Kasumi-1 (cell line): ENCODE data around the gene HOXA3.

Experiments used
- DNase-seq, 2 experiments: peaks; one replicate each; lab custom pipeline; 2025; lab: John Stamatoyannopoulos, UW

The HOXA3 gene

DNA sequence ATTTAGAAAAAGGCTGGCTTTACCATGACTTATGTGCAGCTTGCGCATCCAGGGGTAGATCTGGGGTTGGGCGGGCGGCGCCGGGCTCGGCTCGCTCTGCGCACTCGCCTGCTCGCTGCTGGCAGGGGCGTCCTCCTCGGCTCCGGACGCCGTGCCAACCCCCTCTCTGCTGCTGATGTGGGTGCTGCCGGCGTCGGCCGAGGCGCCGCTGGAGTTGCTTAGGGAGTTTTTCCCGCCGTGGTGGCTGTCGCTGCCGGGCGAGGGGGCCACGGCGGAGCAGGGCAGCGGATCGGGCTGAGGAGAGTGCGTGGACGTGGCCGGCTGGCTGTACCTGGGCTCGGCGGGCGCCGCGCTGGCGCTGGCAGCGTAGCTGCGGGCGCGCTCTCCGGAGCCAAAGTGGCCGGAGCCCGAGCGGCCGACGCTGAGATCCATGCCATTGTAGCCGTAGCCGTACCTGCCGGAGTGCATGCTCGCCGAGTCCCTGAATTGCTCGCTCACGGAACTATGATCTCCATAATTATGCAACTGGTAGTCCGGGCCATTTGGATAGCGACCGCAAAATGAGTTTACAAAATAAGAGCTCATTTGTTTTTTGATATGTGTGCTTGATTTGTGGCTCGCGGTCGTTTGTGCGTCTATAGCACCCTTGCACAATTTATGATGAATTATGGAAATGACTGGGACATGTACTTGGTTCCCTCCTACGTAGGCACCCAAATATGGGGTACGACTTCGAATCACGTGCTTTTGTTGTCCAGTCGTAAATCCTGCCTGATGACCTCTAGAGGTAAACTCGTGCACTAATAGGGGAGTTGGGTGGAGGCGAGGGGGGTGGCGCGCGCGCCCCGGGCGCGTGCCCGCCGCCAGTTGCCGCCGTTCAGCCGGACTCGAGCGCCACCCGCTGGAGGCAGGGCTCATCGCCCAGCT lies 9.1 kb downstream of the HOXA3 start, which contains the start of gene HOXA5:
HOXA5 (minus strand) TSS at position 659 of the 927 bp plus-strand sequence; CDS start at position 585, 74 bp downstream.
- DNase-seq, result peak; percentile 100

DNA sequence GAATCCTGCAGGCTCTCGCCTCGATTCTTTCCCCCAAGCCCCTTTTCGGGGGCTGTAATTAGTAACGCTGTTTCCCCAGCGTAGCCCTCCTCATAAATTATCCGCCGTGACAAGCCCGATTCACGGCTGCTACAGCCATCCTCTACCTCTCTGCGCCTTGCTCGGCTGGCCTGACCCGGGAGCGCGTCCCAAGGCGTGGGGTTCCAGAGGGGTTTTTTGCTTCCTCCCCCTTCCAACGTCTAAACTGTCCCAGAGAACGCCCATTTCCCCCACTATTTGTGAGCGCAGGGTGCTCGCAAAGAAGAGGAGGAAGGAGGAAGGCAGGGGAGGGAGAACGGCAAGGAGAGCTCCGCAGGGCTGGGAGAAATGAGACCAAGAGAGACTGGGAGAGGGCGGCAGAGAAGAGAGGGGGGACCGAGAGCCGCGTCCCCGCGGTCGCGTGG lies 9.8 kb downstream of the HOXA3 start:
- DNase-seq, result peak; percentile 67 to 71

DNA sequence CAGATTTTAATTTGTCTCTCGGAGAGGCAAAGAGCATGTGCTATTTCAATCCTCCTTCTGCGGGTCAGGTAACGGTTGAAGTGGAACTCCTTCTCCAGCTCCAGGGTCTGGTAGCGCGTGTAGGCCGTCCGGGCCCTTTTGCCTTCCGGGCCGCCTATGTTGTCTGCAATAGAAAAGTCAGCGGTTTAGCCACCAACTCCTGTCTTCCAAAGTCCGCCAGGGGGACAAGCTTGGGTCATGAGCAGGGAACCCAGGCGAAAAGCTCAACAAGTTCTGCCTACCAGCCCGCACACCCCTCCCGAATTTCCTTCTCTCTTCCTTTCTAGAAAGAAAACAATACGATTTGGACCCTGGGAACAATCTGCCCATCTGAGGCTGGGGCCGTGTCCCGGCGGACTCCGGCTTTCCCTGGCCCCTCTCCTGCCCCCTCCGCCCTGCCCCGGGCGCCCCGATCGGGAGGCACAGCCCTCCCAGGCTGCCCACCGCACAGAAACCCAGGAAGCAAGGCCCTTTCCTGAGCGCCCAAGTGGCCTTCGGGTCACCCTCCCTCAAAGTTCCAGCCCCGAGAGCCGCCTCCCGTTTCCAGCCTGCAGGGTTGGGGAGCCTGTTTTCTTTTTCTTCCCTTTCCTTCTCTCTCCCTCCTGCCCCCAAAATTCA lies 10.3 kb downstream of the HOXA3 start:
- DNase-seq, result peak; percentile 90 to 91

DNA sequence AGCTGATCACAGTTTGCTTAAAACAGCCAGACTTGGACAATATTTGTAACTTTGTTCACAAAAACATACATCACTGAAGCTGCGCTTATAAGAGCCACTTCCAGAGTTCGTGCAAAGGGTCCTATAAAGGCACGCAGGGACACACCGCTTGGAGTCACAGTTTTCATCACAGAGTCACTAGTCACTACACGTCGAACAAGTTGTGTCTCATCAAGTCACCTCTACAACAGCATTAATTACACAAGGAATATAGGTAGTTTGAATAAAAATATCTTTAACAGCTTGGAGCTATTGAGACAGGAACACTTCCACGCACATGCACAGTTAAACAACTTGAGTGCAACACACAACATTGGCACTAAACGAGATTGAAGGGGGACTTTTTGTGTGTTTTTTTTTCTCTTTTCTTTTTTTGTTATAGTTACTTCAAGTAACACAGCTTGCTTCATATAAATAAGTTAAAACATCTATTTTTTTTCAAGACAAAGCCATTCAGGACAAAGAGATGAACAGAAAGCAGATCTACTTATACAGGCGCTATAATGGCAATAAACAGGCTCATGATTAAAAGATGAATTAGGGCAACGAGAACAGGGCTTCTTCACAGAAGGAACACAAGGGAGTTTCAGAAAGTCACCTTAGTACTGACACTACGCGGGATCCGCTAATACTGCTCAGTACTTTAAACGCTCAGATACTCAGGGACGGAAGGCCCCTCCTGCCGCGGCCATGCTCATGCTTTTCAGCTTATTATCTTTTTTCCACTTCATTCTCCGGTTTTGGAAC lies 11.1 kb downstream of the HOXA3 start:
- peak; percentile 56 to 85 for DNase-seq

DNA sequence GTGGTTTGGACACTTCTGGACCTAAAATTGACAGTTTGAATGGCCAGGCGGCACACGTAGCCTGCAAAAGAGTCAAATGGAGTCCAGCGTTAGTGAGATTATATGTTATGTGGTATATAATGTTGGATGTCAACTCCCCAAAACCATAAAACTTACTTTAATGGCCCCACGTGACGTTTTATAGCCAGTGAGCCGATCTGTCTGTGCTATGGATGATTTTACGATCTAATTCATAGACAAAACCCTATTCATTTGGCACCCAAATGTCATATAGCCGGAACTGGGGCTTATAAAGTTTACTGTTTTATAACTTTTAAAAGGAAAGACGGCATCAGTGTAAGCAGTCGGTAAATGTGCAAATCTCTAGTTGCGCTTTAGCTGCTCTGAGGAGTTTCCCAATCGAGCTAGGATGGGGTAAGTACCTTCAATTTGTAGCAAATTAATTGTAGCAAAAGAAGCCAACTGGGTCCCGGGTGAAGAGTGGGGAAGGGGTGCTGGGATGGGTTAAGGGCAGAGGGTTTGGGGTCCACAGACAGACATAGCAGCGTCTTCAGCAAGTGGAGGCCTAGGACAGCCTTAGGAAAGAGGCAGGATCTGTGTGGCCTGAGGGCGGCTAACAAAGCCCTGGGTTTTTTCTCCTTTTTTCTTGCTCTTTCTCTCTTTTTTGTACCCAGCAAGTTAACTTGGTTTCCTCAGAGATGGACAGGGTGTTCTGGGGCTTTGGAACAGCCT lies 12.1 kb downstream of the HOXA3 start:
- no peak for DNase-seq

DNA sequence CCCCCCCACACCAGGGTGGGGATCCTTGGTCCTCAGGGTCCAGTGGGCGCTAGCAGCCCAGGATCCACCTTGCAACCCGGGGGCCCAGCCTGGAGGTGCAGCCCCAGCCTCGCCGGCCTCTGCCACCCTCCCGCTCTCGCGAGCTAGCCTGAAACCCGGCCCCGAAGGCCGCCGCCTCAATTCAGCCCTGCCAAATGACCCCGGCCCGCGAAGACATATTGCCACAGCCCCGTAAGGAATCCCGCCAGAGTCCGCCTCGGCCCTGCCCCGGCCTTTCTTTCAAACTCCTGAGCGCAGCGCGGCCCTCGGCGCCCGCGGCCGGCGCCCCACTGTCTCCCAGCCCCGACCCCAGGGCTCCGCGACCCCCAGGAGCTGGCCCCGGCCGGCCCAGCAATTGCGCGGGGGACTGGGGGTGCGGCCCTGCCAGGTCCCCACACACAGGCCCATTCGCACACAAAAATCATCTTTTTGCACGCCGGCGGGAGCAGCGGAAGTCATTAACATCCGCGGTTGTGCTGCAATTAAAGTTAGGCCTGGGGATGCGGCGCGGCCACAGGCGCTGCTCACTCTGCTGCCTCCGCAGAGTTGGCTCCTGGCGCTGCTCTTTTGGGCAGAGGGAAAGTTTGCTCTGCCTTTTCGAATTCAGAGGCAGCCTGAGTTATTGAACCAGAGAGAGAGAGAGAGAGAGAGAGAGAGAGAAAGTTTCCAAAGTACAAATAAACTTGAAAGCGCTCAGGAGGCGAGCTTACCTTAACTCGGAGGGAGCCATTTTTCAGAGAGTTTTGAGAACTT lies 12.9 kb downstream of the HOXA3 start:
- DNase-seq, result no peak

DNA sequence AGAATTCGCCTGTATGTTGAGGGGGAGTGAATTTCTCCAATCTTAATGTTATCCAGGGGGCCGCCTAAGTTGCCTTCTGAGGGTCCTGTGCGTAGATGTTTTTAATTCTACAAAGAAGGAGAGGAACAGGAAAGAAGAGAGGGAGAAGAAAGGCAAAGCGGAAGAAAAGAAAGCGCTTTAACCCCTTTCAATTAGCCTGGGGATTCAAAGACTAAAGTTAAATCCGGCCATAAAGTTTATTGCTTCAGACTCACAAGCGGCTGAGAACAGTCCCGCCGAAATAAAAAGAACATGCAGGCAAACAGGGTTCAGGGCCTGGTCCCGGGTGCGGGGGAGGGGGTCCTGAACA lies 13.4 kb downstream of the HOXA3 start:
- DNase-seq, result no peak

DNA sequence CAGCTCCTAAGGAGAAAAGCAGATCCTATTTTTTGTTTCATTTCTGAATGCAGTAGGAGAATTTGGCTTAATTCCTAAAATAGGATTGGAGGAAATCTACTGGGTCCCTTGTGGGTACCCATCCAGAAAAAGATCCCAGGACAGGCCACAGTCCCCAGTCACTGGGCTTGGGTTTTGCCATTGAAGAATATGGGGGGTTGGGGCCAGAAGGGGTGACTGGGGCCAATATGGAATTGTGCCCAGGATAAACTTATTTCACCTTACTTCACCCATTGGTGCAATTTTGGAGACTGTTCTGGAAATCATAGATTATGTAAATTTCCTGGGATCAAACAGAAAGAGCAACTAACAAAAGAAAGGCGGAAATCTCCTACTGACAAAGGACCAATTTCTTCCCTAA lies 13.9 kb downstream of the HOXA3 start:
- DNase-seq, result no peak

DNA sequence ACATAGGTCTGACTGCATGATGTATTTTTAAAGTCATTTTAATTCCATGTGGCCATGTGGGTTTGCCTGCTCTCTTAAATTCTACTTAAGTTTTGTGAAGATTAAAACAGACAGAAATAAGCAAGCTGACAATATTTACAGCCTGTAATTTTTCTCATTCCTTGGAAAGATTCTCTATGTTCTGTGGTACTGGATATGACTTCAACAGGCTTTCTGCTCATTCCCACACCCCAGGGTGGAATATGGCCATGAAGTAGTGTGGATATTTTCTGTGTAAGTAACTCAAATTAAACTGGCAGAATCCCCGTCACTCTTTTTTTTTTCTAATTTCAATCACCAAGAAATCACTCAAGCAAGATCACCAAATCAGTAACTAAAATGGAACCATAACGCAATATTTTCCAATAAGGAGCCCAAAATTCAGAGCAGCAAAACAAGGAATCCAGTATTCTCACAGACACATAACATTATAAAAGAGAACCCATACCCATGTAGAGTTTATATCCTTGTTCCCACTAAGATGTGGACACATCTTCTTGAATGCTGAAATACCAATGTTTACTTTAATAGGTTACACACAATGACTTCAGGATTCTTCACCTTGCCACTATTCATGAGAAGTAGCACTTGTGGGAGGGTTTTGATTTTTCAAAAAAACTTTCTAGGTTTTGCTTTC lies 14.6 kb downstream of the HOXA3 start:
- DNase-seq, result no peak

DNA sequence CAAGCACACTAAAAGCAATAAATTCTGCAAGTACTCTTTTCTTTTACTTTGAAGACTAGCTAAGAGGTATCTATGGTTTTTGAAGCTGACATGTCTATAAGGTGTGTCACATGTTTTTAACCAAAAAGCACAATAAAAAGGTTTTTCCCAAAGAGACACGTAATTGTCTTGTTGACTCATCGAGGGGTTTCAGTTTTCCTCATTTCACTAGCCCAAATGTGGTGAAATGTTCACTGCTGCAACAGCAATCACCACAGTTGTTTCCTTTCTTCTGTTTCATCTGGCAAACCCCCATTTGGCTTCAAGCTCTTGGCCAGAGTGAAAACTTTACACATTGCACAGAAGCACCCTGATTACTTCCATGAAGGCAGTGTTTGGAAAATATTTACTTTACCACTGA lies 18.0 kb downstream of the HOXA3 start:
- DNase-seq, result peak; percentile 73 to 76

DNA sequence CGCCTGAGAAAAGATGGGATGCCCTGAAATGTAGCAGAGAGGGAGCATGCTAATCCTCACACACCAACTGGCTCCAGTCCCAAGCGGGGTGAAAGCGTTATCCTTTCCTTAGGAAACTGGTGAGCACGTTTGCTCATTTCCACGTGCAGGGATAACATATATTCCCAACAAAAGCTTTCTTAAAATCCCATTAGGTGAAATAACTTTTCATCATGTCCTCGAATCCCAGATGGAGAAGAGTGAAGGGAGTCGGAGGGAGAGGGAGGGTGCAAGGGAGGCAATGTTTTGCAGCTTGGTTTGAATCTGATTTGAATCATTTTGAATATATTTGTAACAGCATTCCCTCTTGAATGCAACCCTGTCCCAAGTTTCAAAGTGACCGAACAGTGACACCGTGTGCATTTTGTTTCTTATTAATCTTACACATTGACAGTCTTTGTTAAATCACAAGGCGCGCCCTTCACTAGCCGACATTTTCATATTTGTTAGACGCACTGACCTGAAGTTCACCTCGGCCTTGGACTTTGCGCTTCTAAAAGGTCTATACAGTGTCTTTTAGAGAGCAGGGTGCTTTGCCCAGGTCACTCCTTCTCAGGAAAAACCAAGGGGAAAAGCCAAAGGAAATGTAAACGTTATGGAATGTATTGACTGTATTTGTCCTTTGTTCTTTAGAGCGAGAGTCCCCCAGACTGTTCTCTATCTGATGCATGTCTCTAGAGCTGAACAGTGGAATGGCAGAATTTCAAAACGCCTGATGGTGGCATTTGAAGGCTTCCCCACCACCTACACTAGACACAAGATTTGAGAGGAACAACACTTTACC lies 18.8 kb downstream of the HOXA3 start:
- no peak for DNase-seq

DNA sequence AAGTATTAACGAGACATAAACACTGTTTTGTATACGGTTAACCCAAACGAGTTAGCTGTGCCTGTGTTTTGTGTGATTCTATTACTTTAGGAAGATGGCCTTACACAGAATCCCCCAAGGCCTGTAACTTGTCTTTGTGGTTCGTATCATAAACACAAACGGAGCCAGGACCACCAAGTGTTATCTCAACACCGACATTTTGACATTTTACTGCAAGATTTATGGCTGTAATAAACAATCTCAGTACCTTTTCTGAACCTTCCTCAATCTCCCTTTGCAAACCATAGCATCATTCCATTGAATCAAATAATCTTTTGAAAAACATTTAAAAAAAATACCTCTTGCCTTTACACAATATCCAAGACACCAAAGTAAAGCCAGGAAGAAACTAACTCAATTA lies 19.4 kb downstream of the HOXA3 start:
- no peak for DNase-seq

DNA sequence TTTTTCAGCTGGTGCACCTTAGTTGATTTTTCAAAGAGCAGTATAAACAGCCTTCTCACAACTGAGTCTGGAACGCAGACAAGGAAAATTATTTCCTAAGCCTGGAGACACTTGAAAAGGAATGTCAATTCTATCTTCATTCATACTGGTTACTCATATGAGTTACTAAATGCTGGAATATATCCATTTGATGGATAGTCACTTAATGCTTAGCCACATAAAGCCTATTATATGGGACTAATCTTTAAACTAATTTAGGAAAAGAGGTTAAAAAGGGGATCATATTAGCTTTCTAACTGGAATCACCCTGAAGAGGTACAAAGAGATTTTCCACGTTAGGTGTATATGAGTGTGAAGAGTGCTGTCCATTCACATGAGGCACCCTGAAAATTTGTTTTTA lies 20.2 kb downstream of the HOXA3 start:
- DNase-seq, result no peak

DNA sequence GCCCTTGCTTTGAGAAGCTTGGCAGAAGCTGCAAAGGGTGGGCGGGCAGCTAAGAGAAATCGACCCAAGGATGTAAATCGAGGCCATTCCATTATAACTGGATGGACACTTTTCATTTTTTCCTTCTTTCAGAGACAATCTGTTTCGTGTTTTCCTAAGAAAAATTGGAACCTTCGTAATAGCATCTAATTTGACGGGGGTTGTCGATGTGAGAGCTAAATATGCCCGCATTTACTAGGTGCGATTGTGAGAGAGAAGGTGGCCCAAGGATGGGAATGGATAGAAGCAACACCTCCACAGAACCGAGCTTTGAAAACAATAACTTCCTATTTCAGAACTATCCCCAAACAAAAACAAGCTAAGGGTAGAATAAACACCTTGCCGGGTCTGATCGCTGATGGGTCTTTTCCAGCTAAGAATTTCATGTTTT lies 21.0 kb downstream of the HOXA3 start:
- no peak for DNase-seq

DNA sequence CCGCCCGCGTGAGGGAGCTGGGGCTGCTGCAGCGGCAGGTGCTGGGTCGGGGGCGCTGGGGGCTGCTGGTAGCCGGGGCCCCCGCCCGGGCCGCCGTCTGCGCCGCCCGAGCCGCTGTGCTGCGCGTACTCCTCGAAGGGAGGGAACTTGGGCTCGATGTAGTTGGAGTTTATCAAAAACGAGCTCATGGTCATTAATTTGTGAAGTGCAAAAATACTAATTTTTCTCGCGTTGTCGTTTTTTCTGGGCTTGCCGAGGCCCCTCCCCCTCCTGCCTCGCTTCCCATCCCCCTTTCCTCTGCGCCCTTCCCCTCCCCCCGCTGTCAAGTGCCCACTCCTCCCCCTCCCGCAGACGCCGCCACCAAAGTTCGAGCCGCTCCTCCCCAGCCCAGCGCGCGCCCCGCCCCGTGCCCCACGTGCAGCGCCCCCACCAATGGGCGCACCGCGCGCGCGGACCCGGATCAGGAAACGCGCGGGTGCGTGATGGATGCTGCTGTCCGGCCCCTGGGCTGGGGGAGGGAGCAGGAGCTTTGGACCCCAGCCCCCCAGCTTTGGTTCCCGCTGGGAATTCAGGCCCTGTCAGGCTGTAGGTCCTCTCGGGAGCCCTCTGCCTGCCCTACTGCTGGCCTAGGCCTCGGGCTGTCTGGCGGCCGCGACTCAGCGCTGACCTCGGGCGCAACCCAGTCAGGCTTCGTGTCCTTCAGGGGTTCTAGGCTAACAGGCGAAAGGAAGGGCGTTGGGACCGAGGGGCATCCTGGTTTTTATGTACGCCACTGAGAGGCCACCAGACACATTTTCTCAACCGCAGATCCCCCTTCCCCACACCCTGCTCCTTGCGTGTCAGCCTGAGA lies 21.6 kb downstream of the HOXA3 start, which contains the start of gene HOXA4:
HOXA4 (minus strand) TSS at position 218 of the 850 bp plus-strand sequence; CDS start at position 194, 24 bp downstream.
- DNase-seq, result no peak

DNA sequence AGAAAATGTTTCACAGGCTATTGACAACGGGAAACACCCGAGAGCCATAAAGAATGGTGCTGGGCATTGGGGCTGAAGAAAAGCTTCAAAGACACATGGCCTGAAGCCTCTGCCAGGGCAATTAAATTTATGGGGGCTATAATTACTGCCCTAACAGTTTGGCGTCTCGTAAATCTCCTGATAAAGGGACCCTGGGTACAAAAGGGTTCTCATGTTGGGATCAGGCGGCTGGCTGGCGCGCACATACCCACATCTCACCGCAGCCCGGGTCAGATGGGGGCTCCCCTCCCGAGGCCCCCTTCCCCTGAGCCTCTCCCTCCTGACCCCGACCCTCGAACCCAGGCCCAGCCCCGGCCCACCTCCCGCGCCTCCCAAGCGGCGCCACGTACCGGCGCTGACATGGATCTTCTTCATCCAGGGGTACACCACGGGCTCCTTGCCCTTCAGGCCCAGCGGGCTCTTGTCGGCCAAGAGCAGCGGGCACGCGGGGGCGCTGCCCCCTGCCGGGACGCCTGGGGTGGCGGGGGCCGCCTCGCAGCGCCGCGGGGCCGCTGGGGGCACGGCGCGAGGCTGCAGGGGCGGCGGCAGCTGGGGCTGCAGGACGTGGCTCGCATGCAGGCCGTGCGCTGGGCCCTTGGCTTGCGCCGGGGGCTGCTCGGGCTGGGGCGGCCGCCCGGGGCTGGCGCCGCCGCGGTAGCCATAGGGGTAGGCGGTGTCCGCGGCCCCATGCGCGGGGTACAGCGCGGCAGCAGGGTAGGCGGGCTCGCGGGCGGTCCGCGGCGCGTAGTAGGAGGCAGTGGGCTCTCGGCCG lies 22.4 kb downstream of the HOXA3 start:
- DNase-seq, result no peak
